Caco-2 (cell line): Measurements from ENCODE around the gene CREB5. TPM values are rescaled to one million over a fixed set of nuclear protein-coding genes. Genes with fewer than 3 reads are reported as not detected.

Source experiments
- BruUV-seq: library from RNA; stranded (reverse); fragments of 400-500 nt; replicated peaks from 2 replicates; lab custom pipeline; 2021; lab: Mats Ljungman, UMichigan
- CTCF ChIA-PET: fragments of 300-600 bp; sonication (Branson Sonifier 250); formaldehyde crosslinking; loops from one replicate; lab custom pipeline; 2022; ENCODE audit warnings: antibody characterized with exemption; lab: Charles Lee
- POLR2A ChIA-PET: fragments of 300-600 bp; sonication (Branson Sonifier 250); formaldehyde crosslinking; loops from one replicate; lab custom pipeline; 2022; ENCODE audit warnings: antibody characterized with exemption; lab: Charles Lee
- DNase-seq, 2 experiments: peaks; one replicate each; pipeline versions ENCODE4 v3.0.0 to v3.0.0-alpha.2; 2020 to 2022
- H3K27me3 ChIP-seq: replicated peaks from 2 replicates; pipeline ENCODE4 v1.6.0; 2011; ENCODE audit warnings: low read length; ENCODE audit not compliant: control insufficient read depth, insufficient read depth
- H3K36me3 ChIP-seq: 2 replicates; pipeline ENCODE4 v1.5.1; 2011; ENCODE audit warnings: low read length; ENCODE audit not compliant: control insufficient read depth, insufficient read depth
- H3K4me1 ChIP-seq: fragments of 250-450 bp; sonication (Bioruptor Pico); 2 replicates; pipeline ENCODE4 v1.5.1; 2020; ENCODE audit warnings: mild to moderate bottlenecking
- H3K4me3 ChIP-seq: 2 replicates; pipeline ENCODE4 v1.5.1; 2011; ENCODE audit warnings: low read depth, mild to moderate bottlenecking, control low read depth, low read length
- H3K9me3 ChIP-seq: fragments of 250-450 bp; sonication (Bioruptor Pico); 2 replicates; pipeline ENCODE4 v1.5.1; 2020; ENCODE audit warnings: mild to moderate bottlenecking, moderate library complexity
- H3K27ac Mint-ChIP-seq: one replicate; pipeline ENCODE4 v1.8.0; 2022; ENCODE audit warnings: mixed read lengths; ENCODE audit not compliant: unreplicated experiment
- H3K27me3 Mint-ChIP-seq: one replicate; pipeline ENCODE4 v1.8.0; 2022; ENCODE audit warnings: mixed read lengths; ENCODE audit not compliant: insufficient read depth, unreplicated experiment
- H3K36me3 Mint-ChIP-seq: one replicate; pipeline ENCODE4 v1.8.0; 2022; ENCODE audit warnings: mild to moderate bottlenecking, mixed read lengths; ENCODE audit not compliant: insufficient read depth, unreplicated experiment
- H3K4me1 Mint-ChIP-seq: one replicate; pipeline ENCODE4 v1.8.0; 2022; ENCODE audit warnings: low read depth, mixed read lengths; ENCODE audit not compliant: unreplicated experiment
- H3K4me3 Mint-ChIP-seq: one replicate; pipeline ENCODE4 v1.8.0; 2022; ENCODE audit warnings: mild to moderate bottlenecking, moderate library complexity, mixed read lengths; ENCODE audit not compliant: unreplicated experiment
- H3K9me3 Mint-ChIP-seq: one replicate; pipeline ENCODE4 v1.8.0; 2022; ENCODE audit warnings: mixed read lengths; ENCODE audit not compliant: unreplicated experiment
- intact Hi-C: fragments of 100-400 bp; cut with micrococcal nuclease; formaldehyde crosslinking; loops from one replicate; pipeline ENCODE4 v1.10.0; 2022; ENCODE audit not compliant: unreplicated experiment
- total RNA-seq: library from RNA; stranded (reverse); gene quantifications from 2 replicates; pipeline ENCODE4 v1.2.3, GENCODE V29; 2022
- TF ChIP-seq, protein P1 (sequence below), 2 experiments: fragments of 200-600 bp in 1 of 2; IDR thresholded peaks; 1 replicate in 1 of 2; 2 replicates in 1 of 2; pipeline versions ENCODE4 v1.5.1 to v1.8.0; 2011 to 2022; ENCODE audit warnings: antibody characterized with exemption in 1 of 2, control low read depth in 1 of 2, inconsistent platforms in 1 of 2, low read depth in 1 of 2, low read length in 1 of 2, mild to moderate bottlenecking in 1 of 2, moderate library complexity in 1 of 2; ENCODE audit not compliant: insufficient read depth in 1 of 2, severe bottlenecking in 1 of 2, unreplicated experiment in 1 of 2

Gene CREB5
- total RNA-seq, 1 experiment from 2014 or later = 9.1 TPM

DNA sequence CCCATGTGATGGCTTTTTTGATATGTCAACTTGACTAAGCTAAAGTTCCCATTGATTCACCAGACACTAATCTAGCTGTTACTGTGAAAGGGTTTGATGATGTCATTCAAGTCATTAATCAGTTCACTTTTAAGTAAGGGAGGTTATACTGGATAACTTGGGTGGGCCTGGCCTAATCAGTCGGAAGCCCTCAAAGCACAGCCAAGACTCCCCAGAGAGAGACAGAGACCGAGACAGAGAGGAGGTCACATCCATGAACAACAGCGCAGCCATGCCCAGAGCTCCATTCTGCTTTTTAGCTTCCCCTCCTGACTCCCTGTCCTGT is 442.4 kb downstream of the CREB5 start:
- Mint-ChIP-seq H3K27ac (no peak overlapping the region), H3K4me3 (peak overlapping the region; percentile 78)
- no peak for DNase-seq

DNA sequence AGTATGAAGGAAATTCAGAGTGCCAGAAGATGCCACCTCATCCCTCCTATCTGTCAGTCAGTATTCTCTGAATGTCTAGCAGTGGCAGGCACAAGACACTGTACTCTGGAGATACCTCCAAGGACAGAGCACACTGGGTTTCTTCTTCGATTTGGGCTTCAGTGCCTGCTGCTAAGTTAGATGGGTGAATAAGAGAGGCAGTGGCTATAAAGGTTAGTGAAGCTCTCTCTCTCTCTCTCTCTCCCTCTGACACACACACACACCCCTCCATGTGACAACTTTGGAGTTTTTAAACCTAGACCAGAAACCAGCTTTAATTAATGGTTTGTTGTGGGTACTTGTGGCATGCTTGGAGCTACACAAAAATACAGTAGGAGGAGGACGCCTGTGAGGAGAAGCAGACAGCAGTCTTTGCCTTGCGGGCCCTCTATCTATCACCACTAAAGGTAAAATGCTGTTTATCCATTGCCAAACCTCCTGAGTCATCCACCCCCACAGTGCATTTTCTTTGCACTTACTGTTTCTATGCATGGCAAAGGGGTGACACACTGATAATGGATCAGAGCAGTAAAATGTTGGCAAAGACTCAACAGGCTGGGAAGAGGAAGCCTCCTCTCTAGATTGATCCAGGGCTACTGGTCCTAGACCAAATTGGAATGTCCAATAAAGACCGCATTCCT is 443.4 kb downstream of the CREB5 start:
- Mint-ChIP-seq H3K27ac (no peak overlapping the region), H3K4me3 (no peak overlapping the region), H3K9me3 (no peaks in the 10 kb centered on the region), H3K36me3 (no peaks in the 10 kb centered on the region), H3K27me3 (peaks cover 15% of the 10 kb centered on the region), H3K4me1 (peaks cover 7% of the 10 kb centered on the region)
- TF ChIP-seq, protein P1, sequence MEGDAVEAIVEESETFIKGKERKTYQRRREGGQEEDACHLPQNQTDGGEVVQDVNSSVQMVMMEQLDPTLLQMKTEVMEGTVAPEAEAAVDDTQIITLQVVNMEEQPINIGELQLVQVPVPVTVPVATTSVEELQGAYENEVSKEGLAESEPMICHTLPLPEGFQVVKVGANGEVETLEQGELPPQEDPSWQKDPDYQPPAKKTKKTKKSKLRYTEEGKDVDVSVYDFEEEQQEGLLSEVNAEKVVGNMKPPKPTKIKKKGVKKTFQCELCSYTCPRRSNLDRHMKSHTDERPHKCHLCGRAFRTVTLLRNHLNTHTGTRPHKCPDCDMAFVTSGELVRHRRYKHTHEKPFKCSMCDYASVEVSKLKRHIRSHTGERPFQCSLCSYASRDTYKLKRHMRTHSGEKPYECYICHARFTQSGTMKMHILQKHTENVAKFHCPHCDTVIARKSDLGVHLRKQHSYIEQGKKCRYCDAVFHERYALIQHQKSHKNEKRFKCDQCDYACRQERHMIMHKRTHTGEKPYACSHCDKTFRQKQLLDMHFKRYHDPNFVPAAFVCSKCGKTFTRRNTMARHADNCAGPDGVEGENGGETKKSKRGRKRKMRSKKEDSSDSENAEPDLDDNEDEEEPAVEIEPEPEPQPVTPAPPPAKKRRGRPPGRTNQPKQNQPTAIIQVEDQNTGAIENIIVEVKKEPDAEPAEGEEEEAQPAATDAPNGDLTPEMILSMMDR (IDR thresholded peaks at IDR 0.05; ENCODE audit: insufficient read depth in 1 of 2, low read depth in 1 of 2, low read length in 1 of 2, severe bottlenecking in 1 of 2, unreplicated experiment in 1 of 2) = no peak
- no TSS peak for BruUV-seq
- intact Hi-C loops = no loop called here
- Histone ChIP-seq H3K27me3 (peaks cover 1% of the 10 kb centered on the region; the same call in 1 of the 2 replicates), H3K4me1 (peaks cover 14% of the 10 kb centered on the region; the same call in 1 of the 2 replicates), H3K36me3 (no peaks in the 10 kb centered on the region), H3K9me3 (no peaks in the 10 kb centered on the region), H3K4me3 (no peak overlapping the region)
- ChIA-PET POLR2A (no interaction called here), CTCF (no interaction called here)
- no peak for DNase-seq

More for the DNA sequence above, 442.4 kb downstream of the CREB5 start:
- H3K4me1 Mint-ChIP-seq = peaks cover 7% of the 10 kb centered on the region
- peaks cover 15% of the 10 kb centered on the region for H3K27me3 Mint-ChIP-seq
- TF ChIP-seq, protein P1 (IDR thresholded peaks at IDR 0.05; ENCODE audit: insufficient read depth in 1 of 2, low read depth in 1 of 2, low read length in 1 of 2, severe bottlenecking in 1 of 2, unreplicated experiment in 1 of 2) = no peak
- BruUV-seq = no TSS peak
- Histone ChIP-seq H3K4me1 (peaks cover 14% of the 10 kb centered on the region; the same call in 1 of the 2 replicates), H3K27me3 (peaks cover 1% of the 10 kb centered on the region; the same call in 1 of the 2 replicates), H3K4me3 (no peak overlapping the region), H3K36me3 (no peaks in the 10 kb centered on the region), H3K9me3 (no peaks in the 10 kb centered on the region)
- intact Hi-C loops = loop anchor here (1.0 kb wide), 3 partner anchors 239 to 555 kb away; no protein-coding TSS in a partner anchor
- CTCF ChIA-PET = no interaction called here
- H3K9me3 Mint-ChIP-seq = no peaks in the 10 kb centered on the region
- POLR2A ChIA-PET = no interaction called here
- H3K36me3 Mint-ChIP-seq = no peaks in the 10 kb centered on the region

DNA sequence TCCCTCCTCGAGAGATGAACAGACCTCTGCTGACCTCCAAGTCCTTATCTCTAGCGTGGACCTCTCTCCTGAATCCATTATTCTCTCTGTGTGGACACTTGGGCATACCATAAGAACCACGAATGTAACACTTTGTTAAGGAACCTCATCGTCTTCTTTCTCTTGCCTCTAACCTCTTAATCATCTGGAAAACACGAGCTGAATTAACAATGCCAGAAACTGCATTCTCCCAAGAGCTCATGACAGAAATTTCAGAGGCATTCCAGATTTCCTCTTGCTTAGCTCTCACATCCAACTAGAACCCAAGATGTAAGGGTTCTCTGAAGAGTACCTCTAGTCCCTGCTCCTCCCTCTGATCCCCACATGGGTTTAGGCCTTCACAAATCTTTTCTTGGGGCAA is 444.3 kb downstream of the CREB5 start:
- TF ChIP-seq, protein P1 (IDR thresholded peaks at IDR 0.05; ENCODE audit: insufficient read depth in 1 of 2, low read depth in 1 of 2, low read length in 1 of 2, severe bottlenecking in 1 of 2, unreplicated experiment in 1 of 2) = no peak
- Histone ChIP-seq H3K4me1 (peaks cover 14% of the 10 kb centered on the region; the same call in 1 of the 2 replicates), H3K4me3 (no peak overlapping the region), H3K36me3 (no peaks in the 10 kb centered on the region), H3K27me3 (peaks cover 1% of the 10 kb centered on the region; the same call in 1 of the 2 replicates), H3K9me3 (no peaks in the 10 kb centered on the region)
- H3K27ac Mint-ChIP-seq = no peak overlapping the region
- no peaks in the 10 kb centered on the region for H3K36me3 Mint-ChIP-seq
- peaks cover 11% of the 10 kb centered on the region for H3K27me3 Mint-ChIP-seq
- H3K9me3 Mint-ChIP-seq = no peaks in the 10 kb centered on the region
- POLR2A ChIA-PET = no interaction called here
- BruUV-seq = no TSS peak
- H3K4me3 Mint-ChIP-seq = no peak overlapping the region
- H3K4me1 Mint-ChIP-seq = peaks cover 7% of the 10 kb centered on the region
- intact Hi-C loops = no loop called here
- CTCF ChIA-PET = no interaction called here
- DNase-seq = no peak
